ENCODE results near the gene POLR2A. TPM values are rescaled to one million over a fixed set of nuclear protein-coding genes. Genes with fewer than 3 reads are reported as not detected.
"Not testable (repeated sequence)": the region's sequence is repeated elsewhere in the genome, so short reads cannot be mapped to it uniquely, and the experiment has no call there.

The POLR2A gene
- total RNA-seq, 1 donor from 2014 or later = 101 TPM

DNA sequence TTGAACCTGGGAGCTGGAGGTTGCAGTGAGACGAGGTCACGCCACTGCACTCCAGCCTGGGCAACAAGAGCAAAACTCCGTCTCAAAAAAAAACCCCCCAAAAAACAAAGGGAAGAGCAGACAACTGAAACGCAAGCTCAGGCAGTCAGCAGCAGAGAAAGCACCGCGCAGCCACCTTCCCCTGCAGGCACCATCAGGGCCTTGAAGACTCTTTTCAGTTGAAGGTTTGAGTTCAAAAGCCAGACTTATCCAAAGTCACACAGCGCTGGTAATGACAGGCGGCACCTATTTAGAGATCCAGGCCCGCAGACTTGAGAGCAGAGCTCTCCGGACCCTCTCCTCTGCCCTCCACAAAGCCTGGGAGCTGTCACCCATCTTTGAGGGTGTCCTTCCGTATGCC is 15.9 kb upstream of the POLR2A start:
- DNase-seq = no peak
- TF ChIP-seq, protein P1, sequence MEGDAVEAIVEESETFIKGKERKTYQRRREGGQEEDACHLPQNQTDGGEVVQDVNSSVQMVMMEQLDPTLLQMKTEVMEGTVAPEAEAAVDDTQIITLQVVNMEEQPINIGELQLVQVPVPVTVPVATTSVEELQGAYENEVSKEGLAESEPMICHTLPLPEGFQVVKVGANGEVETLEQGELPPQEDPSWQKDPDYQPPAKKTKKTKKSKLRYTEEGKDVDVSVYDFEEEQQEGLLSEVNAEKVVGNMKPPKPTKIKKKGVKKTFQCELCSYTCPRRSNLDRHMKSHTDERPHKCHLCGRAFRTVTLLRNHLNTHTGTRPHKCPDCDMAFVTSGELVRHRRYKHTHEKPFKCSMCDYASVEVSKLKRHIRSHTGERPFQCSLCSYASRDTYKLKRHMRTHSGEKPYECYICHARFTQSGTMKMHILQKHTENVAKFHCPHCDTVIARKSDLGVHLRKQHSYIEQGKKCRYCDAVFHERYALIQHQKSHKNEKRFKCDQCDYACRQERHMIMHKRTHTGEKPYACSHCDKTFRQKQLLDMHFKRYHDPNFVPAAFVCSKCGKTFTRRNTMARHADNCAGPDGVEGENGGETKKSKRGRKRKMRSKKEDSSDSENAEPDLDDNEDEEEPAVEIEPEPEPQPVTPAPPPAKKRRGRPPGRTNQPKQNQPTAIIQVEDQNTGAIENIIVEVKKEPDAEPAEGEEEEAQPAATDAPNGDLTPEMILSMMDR (IDR thresholded peaks at IDR 0.05) = no peak
- H3K4me1 ChIP-seq = peaks cover 61% of the 10 kb centered on the region
- H3K27me3 ChIP-seq (ENCODE audit: low read depth) = no peaks in the 10 kb centered on the region
- H3K9me3 ChIP-seq = no peaks in the 10 kb centered on the region
- H3K4me3 ChIP-seq = no peak overlapping the region
- intact Hi-C loops (cut with DNase I) = no loop called here
- H3K27ac ChIP-seq = peak overlapping the region; percentile 37
- H3K36me3 ChIP-seq = peaks cover 36% of the 10 kb centered on the region
- ATAC-seq = no peak

DNA sequence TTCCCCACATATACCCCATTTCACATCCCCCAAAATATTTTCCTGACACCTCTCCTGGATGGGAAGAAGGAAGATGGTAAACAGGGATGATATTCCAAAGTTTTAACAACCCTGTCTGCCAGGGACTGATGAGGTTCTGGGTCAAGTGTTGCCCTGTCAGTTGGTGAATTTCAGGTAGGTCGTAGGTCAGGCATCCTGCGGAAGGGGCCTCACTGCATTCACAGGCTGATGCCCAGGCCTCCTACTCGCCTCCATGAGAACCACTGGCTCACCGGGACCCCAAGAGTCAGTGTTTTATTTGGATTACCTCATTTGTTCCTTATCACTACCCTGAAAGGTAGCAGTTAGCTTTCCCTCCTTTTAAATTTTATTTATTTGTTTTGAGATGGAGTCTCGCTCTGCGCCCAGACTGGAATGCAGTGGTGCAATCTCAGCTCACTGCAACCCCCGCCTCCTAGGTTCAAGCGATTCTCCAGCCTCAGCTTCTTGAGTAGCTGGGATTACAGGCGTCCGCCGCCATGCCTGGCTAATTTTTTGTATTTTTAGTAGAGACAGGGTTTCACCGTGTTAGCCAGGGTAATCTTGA is 15.3 kb upstream of the POLR2A start:
- peak in 1 of 2 donors; percentile 20 for ATAC-seq
- intact Hi-C loops (cut with DNase I) = no loop called here
- H3K4me1 ChIP-seq = peaks cover 61% of the 10 kb centered on the region
- no peaks in the 10 kb centered on the region for H3K9me3 ChIP-seq
- H3K27ac ChIP-seq = peak overlapping the region; percentile 37
- peaks cover 29% of the 10 kb centered on the region for H3K36me3 ChIP-seq
- H3K4me3 ChIP-seq = no peak overlapping the region
- TF ChIP-seq, protein P1 (IDR thresholded peaks at IDR 0.05) = no peak
- no peak for DNase-seq
- H3K27me3 ChIP-seq (ENCODE audit: low read depth) = no peaks in the 10 kb centered on the region

DNA sequence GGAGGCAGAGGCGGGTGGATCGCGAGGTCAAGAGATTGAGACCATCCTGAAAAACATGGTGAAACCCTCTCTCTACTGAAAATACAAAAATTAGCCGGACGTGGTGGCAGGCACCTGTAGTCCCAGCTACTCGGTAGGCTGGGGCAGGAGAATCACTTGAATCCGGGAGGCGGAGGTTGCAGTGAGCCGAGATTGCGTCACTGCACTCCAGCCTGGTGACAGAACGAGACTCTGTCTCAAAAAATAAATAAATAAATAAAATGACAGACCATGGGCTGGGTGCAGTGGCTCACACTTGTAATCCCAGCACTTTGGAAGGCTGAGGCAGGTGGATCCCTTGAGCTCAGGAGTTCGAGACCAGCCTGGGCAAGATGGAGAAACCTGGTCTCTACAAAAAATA is 14.3 kb upstream of the POLR2A start:
- H3K9me3 ChIP-seq; H3K27me3 ChIP-seq (ENCODE audit: low read depth); DNase-seq; intact Hi-C loops (cut with DNase I); ATAC-seq; H3K4me3 ChIP-seq; H3K27ac ChIP-seq: not testable (repeated sequence)
- Histone ChIP-seq H3K36me3 (peaks cover 22% of the 10 kb centered on the region), H3K4me1 (peaks cover 69% of the 10 kb centered on the region)

DNA sequence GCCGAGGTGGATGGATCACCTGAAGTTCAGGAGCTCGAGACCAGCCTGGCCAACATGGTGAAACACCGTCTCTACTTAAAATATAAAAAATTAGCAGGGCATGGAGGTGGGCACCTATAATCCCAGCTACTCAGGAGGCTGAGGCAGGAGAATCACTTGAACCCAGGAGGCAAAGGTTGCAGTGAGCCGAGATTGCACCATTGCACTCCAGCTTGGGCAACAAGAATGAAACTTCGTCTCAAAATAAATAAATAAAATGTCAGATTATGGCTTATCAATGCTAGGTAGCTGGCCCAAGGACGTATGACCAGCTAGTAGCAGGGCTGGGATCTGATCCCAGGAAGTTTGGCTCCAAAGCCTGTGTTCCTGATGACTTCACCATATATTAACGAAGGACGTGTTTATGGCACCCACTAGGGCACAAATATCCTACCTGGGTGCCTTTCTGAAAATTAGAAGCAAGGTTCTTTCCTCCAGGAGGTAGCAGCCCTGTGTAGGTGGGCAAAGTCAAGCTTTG is 13.7 kb upstream of the POLR2A start:
- ATAC-seq; H3K27me3 ChIP-seq (ENCODE audit: low read depth); intact Hi-C loops (cut with DNase I); H3K4me3 ChIP-seq; H3K9me3 ChIP-seq; DNase-seq: not testable (repeated sequence)
- Histone ChIP-seq H3K36me3 (peaks cover 18% of the 10 kb centered on the region), H3K27ac (peak overlapping the region; percentile 4), H3K4me1 (peaks cover 76% of the 10 kb centered on the region)

DNA sequence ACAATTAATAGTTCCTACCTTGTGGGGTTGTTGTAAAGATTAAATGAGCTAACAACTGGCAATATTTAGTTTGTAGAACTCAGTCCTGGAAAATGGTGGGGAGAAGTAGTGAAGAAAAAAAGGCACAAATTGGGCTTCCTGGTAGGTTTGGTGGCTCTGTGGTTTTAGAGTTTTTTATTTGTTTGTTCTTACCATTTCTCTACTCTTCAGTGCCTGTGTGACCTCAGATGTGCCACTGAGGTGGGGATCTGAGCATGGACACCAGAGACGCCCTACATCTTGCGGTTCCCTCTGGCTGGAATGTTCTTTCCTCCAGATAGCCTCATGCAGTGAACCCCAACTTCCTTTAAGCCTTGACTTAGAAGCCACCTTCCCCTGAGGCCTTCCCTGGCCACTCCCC is 12.4 kb upstream of the POLR2A start:
- Histone ChIP-seq H3K9me3 (no peaks in the 10 kb centered on the region), H3K27ac (no peak overlapping the region), H3K4me1 (peaks cover 79% of the 10 kb centered on the region), H3K36me3 (peaks cover 7% of the 10 kb centered on the region), H3K27me3 (ENCODE audit: low read depth) (no peaks in the 10 kb centered on the region), H3K4me3 (no peak overlapping the region)
- intact Hi-C loops (cut with DNase I) = no loop called here
- TF ChIP-seq, protein P1 (IDR thresholded peaks at IDR 0.05) = no peak
- no peak for ATAC-seq
- no peak for DNase-seq

DNA sequence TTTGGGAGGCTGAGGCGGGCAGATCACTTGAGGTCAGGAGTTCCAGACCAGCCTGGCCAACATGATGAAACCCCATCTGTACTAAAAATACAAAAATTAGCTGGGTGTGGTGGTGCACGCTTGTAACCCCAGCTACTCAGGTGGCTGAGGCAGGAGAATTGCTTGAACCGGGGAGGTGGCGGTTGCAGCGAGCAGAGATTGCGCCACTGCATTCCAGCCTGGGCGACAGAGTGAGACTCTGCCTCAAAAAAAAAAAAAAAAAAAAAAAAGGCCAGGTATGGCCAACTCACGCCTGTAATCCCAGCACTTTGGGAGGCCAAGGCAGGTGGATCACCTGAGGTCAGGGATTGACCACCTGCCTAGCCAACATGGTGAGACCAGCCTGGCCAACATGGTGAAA is 9.4 kb upstream of the POLR2A start:
- peaks cover 65% of the 10 kb centered on the region for H3K4me1 ChIP-seq

DNA sequence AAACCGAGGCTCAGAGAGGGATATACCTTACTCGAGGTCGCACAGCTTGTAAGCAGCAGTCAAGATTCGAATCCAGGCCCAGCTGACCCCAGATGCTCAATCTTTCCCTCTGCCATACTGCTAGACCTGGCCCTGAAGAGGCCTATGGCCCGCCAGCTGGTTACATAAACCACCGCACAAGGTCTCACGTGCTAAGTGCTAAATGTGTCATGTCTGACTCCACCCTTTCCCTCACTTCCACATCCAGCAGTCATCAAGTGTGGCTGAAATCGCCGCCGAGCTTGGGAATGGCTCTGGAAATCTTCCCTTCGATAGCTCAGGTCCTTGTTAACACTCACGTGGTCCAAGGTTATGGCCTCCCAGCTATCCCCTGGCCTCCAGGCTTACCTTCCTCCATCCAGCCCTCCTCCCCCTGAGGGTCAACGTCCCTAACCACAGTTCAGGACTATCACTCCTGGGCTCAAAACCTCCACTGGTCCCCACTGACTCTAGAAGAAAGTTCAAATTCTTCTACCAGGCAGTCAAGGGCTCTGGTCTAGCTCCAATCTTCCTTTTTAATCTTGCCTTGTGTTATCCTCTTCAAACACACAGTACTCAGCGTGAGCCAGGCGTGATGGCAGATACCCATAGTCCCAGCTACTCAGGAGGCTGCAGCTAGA is 8.3 kb upstream of the POLR2A start:
- intact Hi-C loops (cut with DNase I) = no loop called here
- ATAC-seq (peak in 1 of 2 donors; percentile 6), DNase-seq (peak; percentile 70)
- TF ChIP-seq, protein P1 (IDR thresholded peaks at IDR 0.05) = no peak
- peak overlapping the region; percentile 100 for H3K27ac ChIP-seq
- peak overlapping the region; percentile 2 for H3K4me3 ChIP-seq
- H3K36me3 ChIP-seq = no peaks in the 10 kb centered on the region
- H3K4me1 ChIP-seq = peaks cover 64% of the 10 kb centered on the region
- H3K27me3 ChIP-seq (ENCODE audit: low read depth) = no peaks in the 10 kb centered on the region
- H3K9me3 ChIP-seq = no peaks in the 10 kb centered on the region

More for the DNA sequence above, 9.4 kb upstream of the POLR2A start:
- H3K4me3 ChIP-seq; intact Hi-C loops (cut with DNase I); ATAC-seq; H3K9me3 ChIP-seq; H3K27me3 ChIP-seq (ENCODE audit: low read depth); H3K36me3 ChIP-seq: not testable (repeated sequence)
- peak overlapping the region; percentile 100 for H3K27ac ChIP-seq
- peak; percentile 80 for DNase-seq

All from lower lobe of right lung (tissue), 2 donors.